Stimulated activated CD8-positive, alpha-beta memory T cell treated with anti-CD3 and anti-CD28 coated beads, Interleukin-4, amount 100 ng/mL, for 1 hour (primary cell): ENCODE measurements around the gene RNF40.

Source experiments
- DNase-seq, 2 donors: peaks; one replicate each; pipeline ENCODE4 v3.0.0-alpha.2; 2020; ENCODE audit warnings: low read depth in 2 of 2, low spot score in 1 of 2

The RNF40 gene

DNA sequence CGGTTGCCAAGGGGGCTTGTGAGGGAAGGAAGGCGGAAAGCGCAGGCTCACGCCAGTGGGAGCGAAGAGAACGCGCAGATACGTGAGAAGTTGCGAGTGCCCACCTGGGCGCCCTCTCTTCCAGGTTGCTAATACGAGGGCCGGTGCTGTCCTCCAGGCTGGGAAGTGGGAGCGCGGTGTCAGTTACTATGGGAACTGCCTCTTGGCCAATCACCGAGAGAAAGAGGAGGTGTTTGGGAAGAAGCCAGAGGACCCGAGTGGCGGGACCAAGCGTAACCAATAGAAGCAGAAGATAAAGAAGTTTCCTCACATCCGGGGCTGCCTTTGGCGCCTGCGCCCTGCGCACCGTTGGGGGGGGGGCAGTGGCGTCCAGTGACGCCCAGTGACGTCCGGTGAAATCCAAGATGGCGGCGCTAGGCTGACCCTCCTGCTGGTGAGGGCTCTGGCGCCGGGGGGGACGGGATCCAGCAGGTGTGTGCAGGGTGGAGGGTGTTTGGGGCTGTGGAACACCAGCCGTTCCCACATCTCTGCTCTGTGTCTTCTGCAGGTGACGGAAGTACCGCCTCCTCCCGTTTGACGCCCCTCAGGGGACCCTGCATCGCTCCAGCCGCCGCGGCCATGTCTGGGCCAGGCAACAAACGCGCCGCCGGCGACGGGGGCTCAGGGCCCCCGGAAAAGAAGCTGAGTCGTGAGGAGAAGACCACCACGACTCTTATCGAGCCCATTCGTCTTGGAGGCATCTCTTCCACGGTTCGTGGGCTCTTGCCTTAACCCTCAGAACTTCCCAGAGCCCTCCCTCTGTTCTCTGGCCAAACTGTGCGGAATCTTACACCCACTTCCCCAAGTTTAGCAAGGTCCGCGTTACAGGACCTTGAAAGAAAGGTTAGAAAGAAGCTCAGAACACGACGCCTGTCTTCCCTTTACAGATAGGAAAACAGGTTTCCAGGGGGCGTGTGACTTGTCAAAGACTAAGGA is at the start of gene RNF40, which contains the start of gene CFAP119:
RNF40 (plus strand) TSS at position 395 of the 975 bp plus-strand sequence; CDS start at position 619, 224 bp downstream.
CFAP119 (minus strand) TSS at position 135 of the 975 bp plus-strand sequence. CDS start 314 bp downstream, outside the sequence.
- peak; percentile 78 to 82 for DNase-seq

- DNase-seq = no peak
Measured at GRCh38 chr16:30715750-30716445, 46.2 kb upstream of the RNF40 start.

- no peak for DNase-seq
Measured at GRCh38 chr16:30720086-30720485, 42.0 kb upstream of the RNF40 start.

DNA sequence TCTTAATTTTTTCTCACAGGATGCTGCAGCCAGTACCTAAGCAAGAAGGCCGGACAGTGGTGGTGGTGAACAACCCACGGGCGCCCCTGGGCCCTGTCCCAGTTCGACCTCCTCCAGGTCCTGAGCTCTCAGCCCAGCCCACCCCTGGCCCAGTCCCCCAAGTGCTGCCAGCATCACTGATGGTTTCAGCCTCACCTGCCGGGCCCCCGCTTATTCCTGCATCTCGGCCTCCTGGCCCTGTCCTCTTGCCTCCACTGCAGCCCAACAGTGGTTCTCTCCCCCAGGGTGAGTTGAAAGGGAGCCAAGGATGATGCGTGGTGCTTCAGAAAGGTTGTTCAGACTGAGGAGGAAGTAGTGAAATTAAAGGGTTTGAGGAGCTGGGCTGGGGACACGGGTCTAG is 41.4 kb upstream of the RNF40 start:
- DNase-seq = no peak

- DNase-seq = no peak
Measured at GRCh38 chr16:30721167-30721566, 41.0 kb upstream of the RNF40 start.

DNA sequence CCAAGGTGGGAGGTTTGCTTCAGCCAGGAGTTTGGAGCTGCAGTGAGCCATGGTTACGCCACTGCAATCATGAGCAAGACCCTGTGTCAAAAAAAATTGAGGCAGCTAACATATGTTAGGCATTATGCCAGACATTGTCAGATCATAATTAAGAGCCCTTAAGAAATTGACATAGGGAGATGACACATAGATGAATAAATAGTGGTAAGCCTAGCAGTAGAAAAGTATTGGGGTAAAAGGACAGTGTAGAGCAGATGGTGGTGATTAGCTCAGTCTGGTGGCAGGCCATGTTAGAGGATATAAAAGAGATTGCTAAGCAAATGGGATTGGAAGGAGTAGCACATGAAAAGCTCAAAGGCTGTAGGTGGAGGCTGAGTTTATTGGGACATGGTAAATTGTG is 40.5 kb upstream of the RNF40 start:
- no peak for DNase-seq

DNA sequence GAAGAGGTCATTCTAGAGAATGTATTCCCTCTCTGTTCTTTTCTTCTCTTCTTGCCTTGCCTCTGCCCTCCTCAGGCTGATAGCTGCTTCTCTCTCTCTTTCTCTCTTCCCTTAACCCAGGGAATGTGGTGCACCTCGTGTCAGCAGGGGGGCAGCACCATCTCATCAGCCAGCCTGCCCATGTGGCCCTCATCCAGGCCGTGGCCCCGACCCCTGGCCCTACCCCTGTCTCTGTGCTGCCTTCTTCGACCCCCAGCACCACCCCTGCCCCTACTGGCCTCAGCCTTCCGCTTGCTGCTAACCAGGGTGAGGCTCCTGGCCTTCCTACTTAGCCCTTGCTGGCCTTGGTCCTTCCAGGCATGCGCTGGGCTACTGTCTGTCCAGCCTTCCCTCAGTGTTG is 39.7 kb upstream of the RNF40 start:
- no peak for DNase-seq

GRCh38 chr16:30722916-30723315 is 39.2 kb upstream of the RNF40 start:
- DNase-seq = no peak

DNA sequence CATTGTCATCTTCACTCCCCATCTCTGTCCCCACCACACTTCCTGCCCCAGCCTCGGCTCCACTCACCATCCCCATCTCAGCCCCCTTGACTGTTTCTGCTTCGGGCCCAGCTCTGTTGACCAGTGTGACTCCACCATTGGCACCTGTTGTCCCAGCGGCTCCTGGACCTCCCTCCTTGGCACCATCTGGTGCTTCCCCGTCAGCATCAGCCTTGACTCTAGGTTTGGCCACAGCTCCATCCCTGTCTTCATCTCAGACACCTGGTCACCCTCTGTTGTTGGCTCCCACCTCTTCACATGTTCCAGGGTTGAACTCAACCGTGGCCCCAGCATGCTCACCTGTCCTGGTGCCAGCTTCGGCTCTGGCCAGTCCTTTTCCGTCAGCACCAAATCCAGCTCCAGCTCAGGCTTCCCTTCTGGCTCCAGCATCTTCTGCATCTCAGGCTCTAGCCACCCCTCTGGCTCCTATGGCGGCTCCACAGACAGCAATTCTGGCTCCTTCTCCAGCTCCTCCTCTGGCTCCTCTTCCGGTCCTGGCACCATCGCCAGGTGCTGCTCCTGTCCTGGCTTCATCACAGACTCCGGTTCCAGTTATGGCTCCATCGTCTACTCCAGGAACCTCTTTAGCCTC is 38.3 kb upstream of the RNF40 start:
- no peak for DNase-seq

DNA sequence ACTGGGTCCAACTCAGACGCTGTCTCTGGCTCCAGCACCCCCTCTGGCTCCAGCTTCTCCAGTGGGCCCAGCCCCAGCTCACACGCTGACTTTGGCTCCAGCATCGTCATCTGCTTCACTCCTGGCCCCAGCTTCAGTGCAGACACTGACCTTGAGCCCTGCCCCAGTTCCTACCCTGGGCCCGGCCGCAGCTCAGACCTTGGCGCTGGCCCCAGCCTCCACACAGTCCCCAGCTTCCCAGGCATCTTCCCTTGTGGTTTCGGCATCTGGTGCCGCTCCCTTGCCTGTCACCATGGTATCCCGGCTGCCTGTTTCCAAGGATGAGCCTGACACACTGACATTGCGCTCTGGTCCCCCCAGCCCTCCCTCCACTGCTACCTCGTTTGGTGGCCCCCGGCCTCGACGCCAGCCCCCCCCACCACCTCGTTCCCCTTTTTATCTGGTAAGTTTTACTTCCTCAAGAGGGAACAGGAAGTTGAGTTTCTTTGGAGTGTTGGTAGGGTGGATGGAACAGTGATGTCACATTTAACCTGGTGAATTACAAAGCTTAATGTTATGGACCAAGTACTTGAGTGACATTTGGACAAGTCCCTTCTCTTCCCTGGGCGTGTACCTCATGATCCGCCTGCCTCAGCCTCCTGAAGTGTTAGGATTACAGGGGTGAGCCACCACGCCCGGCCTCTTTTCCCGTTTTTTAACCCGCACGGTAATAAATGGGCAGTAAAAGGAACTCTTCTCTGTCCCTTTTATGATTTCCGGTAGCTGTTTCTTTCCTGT is 37.3 kb upstream of the RNF40 start:
- DNase-seq = no peak

DNA sequence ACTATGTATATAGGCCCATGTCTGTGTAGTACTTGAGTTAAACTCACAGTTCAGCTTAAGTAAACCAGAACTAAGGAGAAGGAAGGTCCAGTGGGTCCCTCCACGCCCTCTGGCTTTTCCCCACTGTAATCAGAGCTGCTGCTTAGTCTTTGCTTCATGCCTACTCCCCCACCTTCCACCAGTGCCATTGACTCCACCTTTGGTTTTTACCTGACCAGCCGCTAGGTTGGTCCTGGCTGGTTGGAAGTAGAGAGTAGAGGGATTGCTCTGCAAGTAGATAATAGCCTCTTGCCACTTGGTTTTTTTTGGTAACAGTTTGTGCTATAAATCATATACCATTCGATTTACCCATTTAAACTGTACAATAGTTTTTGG is 36.7 kb upstream of the RNF40 start:
- no peak for DNase-seq

GRCh38 chr16:30728321-30728720 is 33.8 kb upstream of the RNF40 start:
- no peak for DNase-seq

DNA sequence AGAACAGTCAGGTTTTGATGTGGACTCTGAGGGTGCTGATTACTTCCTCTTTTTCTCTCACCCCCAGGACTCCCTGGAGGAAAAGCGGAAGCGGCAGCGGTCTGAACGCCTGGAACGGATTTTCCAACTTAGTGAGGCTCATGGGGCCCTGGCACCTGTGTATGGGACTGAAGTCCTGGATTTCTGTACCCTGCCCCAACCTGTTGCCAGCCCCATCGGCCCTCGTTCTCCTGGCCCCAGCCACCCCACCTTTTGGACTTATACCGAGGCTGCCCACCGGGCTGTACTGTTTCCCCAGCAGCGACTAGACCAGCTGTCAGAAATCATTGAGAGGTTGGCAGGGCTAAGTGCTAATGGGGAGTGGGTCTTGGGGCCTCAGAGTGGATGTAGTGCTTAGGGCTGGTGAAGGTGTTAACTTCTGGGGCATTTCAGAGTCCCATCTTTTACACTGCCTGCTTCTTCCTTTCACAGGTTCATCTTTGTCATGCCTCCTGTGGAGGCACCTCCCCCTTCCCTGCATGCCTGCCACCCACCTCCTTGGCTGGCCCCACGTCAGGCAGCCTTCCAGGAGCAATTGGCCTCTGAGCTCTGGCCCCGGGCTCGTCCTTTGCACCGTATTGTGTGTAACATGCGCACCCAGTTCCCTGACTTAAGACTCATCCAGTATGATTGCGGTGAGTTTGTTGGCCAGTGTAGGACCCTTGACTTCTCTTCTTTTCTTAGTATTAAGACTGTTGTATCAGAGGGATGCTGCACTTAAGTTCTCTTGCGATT is 33.0 kb upstream of the RNF40 start:
- DNase-seq = no peak

DNA sequence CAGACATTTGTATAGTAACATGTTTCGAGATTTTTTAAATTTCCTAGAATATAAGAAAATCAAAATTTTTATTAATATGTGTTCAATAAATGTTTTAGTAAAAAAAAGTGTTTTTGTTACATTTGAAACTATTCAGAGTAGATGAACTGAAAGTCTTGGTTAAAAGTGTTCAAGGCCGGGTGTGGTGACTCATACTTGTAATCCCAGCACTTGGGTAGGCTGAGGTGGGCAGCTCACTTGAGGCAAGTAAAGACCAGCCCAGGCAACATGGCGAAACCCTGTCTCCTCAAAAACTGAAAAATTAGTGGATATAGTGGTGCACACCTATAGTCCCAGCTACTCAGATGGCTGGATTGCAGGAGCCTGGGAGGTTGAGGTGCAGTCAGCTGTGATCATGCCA is 30.7 kb upstream of the RNF40 start:
- DNase-seq = no peak

- DNase-seq = no peak
Measured at GRCh38 chr16:30736995-30737793, 24.9 kb upstream of the RNF40 start.

DNA sequence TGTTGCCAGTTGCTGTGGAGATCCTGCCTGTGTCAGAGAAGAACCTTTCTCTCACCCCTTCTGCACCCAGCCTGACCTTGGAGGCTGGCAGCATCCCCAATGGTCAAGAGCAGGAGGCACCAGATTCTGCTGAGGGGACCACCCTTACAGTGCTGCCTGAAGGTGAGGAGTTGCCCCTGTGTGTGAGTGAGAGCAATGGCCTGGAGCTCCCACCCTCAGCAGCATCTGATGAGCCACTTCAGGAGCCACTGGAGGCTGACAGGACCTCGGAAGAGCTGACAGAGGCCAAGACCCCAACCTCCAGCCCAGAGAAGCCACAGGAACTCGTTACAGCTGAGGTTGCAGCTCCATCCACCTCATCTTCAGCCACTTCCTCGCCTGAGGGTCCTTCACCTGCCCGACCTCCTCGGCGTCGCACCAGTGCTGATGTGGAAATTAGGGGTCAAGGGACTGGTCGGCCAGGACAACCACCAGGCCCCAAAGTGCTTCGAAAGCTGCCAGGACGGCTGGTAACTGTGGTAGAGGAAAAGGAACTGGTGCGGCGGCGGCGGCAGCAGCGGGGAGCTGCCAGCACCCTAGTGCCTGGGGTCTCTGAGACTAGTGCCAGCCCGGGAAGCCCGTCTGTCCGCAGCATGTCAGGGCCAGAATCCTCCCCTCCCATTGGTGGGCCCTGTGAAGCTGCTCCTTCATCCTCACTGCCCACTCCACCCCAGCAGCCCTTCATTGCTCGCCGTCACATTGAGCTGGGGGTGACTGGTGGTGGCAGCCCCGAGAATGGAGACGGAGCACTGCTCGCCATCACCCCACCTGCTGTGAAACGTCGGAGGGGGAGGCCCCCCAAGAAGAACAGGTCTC is 24.1 kb upstream of the RNF40 start:
- DNase-seq = no peak

GRCh38 chr16:30738984-30739951 is 22.9 kb upstream of the RNF40 start:
- DNase-seq = no peak
